Measurements from ENCODE around the gene CORO6. TPM values are rescaled to one million over a fixed set of nuclear protein-coding genes. Genes with fewer than 3 reads are reported as not detected.

The CORO6 gene
- total and polyA plus RNA-seq, 2 of the 4 experiments (the other 2 are of a cell fraction), result 3.4 to 7.6 TPM

DNA sequence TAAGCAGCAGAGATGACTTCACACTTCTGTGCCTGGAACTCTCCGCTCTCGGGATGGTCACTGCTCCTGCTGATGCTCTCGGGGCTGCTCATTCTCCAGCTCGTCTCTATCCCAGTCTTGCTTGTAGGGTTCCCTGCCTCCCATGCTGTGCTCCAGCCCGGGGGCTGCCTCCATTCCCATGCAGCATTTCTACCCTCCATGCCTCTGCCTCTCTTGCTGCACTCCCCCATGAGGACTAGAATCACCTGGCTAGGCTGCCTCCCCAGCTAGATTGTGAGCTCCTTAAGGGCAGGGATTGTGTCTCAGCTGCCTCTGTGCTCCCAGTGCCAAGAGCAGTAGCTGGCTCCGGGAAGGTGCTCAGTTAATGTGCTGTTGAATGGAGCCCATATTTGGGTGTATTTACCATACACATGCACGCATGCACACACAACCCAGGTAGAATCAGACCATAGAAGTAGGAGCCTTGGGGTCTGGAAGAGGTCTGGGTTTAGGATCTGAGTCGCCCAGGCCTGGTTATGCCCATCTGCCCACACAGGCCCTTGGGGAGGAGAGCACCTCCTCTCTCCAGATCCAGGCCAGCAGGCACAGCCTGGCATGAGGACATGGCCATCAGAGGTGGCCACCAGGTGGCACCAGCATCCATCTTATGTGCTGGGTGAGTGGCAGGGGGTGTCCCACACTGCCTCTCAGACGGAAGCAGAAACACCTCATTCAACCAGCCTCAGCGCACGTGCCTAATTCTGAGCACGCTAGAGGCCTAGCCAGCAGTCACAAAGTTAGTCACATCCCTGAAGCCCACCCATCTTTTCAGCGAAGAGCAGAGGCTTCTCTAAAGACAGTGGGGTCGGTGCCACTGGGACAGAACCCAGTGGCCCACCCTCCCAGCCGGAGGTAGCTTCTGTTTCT is 42.6 kb downstream of the CORO6 start:
- TF ChIP-seq RAD21 (IDR thresholded peaks at IDR 0.05; ENCODE audit: low read length) (peak; percentile 92), BHLHE40 (IDR thresholded peaks at IDR 0.05; ENCODE audit: low read depth, low read length) (peak; percentile 92), SMC3 (IDR thresholded peaks at IDR 0.05; ENCODE audit: low read depth, low read length) (peak; percentile 92), MAZ (IDR thresholded peaks at IDR 0.05; ENCODE audit: borderline replicate concordance, low read depth, low read length) (no peak), POLR2A (IDR thresholded peaks at IDR 0.05; ENCODE audit: low read depth, low read length) (no peak), MXI1 (IDR thresholded peaks at IDR 0.05; ENCODE audit: borderline replicate concordance, low read depth, low read length) (peak; percentile 67), FOS (IDR thresholded peaks at IDR 0.05; ENCODE audit: low read depth, low read length) (no peak)
- TF ChIP-seq, protein P1, sequence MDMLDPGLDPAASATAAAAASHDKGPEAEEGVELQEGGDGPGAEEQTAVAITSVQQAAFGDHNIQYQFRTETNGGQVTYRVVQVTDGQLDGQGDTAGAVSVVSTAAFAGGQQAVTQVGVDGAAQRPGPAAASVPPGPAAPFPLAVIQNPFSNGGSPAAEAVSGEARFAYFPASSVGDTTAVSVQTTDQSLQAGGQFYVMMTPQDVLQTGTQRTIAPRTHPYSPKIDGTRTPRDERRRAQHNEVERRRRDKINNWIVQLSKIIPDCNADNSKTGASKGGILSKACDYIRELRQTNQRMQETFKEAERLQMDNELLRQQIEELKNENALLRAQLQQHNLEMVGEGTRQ (IDR thresholded peaks at IDR 0.05; ENCODE audit: low read depth, low read length), result peak; percentile 72
- TF ChIP-seq, protein P2, sequence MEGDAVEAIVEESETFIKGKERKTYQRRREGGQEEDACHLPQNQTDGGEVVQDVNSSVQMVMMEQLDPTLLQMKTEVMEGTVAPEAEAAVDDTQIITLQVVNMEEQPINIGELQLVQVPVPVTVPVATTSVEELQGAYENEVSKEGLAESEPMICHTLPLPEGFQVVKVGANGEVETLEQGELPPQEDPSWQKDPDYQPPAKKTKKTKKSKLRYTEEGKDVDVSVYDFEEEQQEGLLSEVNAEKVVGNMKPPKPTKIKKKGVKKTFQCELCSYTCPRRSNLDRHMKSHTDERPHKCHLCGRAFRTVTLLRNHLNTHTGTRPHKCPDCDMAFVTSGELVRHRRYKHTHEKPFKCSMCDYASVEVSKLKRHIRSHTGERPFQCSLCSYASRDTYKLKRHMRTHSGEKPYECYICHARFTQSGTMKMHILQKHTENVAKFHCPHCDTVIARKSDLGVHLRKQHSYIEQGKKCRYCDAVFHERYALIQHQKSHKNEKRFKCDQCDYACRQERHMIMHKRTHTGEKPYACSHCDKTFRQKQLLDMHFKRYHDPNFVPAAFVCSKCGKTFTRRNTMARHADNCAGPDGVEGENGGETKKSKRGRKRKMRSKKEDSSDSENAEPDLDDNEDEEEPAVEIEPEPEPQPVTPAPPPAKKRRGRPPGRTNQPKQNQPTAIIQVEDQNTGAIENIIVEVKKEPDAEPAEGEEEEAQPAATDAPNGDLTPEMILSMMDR (conservative IDR thresholded peaks at IDR 0.05; ENCODE audit: low read depth, low read length), result peak; percentile 91
- Histone ChIP-seq H3K9me3 (ENCODE audit: control insufficient read depth, insufficient read depth, low read length) (no peaks in the 10 kb centered on the region), H2BK20ac (ENCODE audit: low read depth, low read length) (no peak overlapping the region), H4K5ac (ENCODE audit: low read depth, low read length) (no peak overlapping the region), H4K8ac (ENCODE audit: low read depth in 2 of 2, low read length in 2 of 2) (no peak overlapping the region), H3K4me1 (ENCODE audit: control insufficient read depth, insufficient read depth, low read length) (peaks cover 9% of the 10 kb centered on the region; the same call in 1 of the 2 replicates), H3K56ac (ENCODE audit: extremely low read depth, insufficient read depth, low read length) (no peak overlapping the region), H4K91ac (ENCODE audit: insufficient read depth, low read depth, low read length) (no peak overlapping the region), H3K9ac (ENCODE audit: low read depth, low read length) (no peak overlapping the region), H2AK5ac (ENCODE audit: low read depth, low read length) (0 out of 2 replicates have a peak overlapping the region, but pooled peaks have one; percentile 47), H3K4ac (ENCODE audit: low read depth, low read length) (no peak overlapping the region), H3K9me1 (ENCODE audit: insufficient read depth, low read length) (peaks cover 9% of the 10 kb centered on the region), H2AK9ac (replicated peaks; ENCODE audit: low read depth, low read length, poor library complexity) (peak overlapping the region; percentile 90), H3K4me2 (ENCODE audit: low read depth, low read length) (no peak overlapping the region), H3K18ac (ENCODE audit: low read depth, low read length) (no peak overlapping the region), H3K4me3 (ENCODE audit: insufficient read depth, low read depth, low read length) (no peak overlapping the region), H3K79me1 (ENCODE audit: low read depth in 1 of 2, low read length in 2 of 2) (peaks cover 18 to 60% of the 10 kb centered on the region in 2 experiments), H2BK5ac (ENCODE audit: low read depth, low read length, poor library complexity, severe bottlenecking) (no peak overlapping the region), H3K27me3 (ENCODE audit: control insufficient read depth, insufficient read depth, low read length) (no peaks in the 10 kb centered on the region), H3K14ac (replicated peaks; ENCODE audit: low read depth, low read length) (no peak overlapping the region), H4K20me1 (ENCODE audit: insufficient read depth, low read length) (peaks cover 30% of the 10 kb centered on the region), H3K23ac (ENCODE audit: low read depth, low read length) (no peak overlapping the region), H2BK120ac (ENCODE audit: low read depth, low read length) (no peak overlapping the region), H3K36me3 (ENCODE audit: control insufficient read depth, insufficient read depth, low read length) (peaks cover 64% of the 10 kb centered on the region), H3K27ac (ENCODE audit: insufficient read depth, low read length) (no peak overlapping the region), H2BK15ac (ENCODE audit: low read depth, low read length) (no peak overlapping the region), H2AFZ (replicated peaks; ENCODE audit: low read length, poor library complexity) (peak overlapping the region; percentile 75)
- intact Hi-C loops (cut with micrococcal nuclease), result loop anchor here (1.0 kb wide), 2 partner anchors 9 to 199 kb away; partner anchors contain the start of gene GIT1
- DNase-seq (peak; percentile 75), ATAC-seq (ENCODE audit: low read depth) (peak; percentile 87)
- ChIA-PET POLR2A (ENCODE audit: unreplicated experiment) (no interaction called here), CTCF (interaction anchor here (1.1 kb wide), 1 partner anchor 12 kb away, joined by 3 read pairs; no protein-coding TSS in a partner anchor)
- dilution Hi-C loops (cut with HindIII; ENCODE audit: low sequenced_read_pairs, unreplicated experiment), result no loop called here
- in situ Hi-C loops (cut with MboI; ENCODE audit: low sequenced_read_pairs), result no loop called here
- WGBS, 2 experiments (ENCODE audit: extremely low coverage in 2 of 2, insufficient read length in 1 of 2), result 100% methylated on average over 1 of the region's 15 CpGs; no CpG with 5 or more reads in 1 of the 2 experiments
- no TSS peak for BruUV-seq (replicated peaks)
